Measurements from ENCODE around the gene IL36A.

DNA sequence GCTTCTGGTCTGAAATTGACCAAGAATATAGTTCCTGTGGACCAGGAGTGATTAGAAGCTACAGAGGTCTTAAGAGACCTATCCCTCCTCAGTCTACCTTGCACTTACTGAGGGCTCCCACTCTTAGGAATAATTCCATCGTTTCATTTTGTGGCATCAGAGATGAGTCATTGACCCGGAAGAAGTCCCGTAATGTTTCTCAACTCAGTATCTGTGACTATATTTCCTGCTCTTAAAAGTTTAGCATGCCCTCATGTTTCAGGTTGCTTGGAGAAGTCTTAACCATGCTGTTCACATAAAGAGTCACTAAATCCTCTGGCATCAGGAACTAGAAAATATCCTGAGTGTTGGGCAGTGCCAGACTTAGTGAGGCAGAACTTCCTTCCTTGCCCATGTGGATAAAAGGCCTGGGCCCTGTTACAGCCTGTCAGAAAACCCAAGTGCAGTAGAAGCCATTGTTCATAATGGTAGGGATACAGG lies at the start of gene IL36A:
- TF ChIP-seq, protein P1, sequence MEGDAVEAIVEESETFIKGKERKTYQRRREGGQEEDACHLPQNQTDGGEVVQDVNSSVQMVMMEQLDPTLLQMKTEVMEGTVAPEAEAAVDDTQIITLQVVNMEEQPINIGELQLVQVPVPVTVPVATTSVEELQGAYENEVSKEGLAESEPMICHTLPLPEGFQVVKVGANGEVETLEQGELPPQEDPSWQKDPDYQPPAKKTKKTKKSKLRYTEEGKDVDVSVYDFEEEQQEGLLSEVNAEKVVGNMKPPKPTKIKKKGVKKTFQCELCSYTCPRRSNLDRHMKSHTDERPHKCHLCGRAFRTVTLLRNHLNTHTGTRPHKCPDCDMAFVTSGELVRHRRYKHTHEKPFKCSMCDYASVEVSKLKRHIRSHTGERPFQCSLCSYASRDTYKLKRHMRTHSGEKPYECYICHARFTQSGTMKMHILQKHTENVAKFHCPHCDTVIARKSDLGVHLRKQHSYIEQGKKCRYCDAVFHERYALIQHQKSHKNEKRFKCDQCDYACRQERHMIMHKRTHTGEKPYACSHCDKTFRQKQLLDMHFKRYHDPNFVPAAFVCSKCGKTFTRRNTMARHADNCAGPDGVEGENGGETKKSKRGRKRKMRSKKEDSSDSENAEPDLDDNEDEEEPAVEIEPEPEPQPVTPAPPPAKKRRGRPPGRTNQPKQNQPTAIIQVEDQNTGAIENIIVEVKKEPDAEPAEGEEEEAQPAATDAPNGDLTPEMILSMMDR (conservative IDR thresholded peaks at IDR 0.05; ENCODE audit: low read depth, low read length) = no peak
- TF ChIP-seq EZH2 (IDR thresholded peaks at IDR 0.05; ENCODE audit: low read length, unreplicated experiment) (no peak), EZH2phosphoT487 (IDR thresholded peaks at IDR 0.05; ENCODE audit: borderline replicate concordance, low read length) (no peak)

All from PC-3 (cell line).